ENCODE measurements around the gene NFAM1. TPM values are rescaled to one million over a fixed set of nuclear protein-coding genes. Genes with fewer than 3 reads are reported as not detected.

Gene NFAM1
- total and polyA plus RNA-seq, 2 donors: 0.79 to 1.2 TPM

DNA sequence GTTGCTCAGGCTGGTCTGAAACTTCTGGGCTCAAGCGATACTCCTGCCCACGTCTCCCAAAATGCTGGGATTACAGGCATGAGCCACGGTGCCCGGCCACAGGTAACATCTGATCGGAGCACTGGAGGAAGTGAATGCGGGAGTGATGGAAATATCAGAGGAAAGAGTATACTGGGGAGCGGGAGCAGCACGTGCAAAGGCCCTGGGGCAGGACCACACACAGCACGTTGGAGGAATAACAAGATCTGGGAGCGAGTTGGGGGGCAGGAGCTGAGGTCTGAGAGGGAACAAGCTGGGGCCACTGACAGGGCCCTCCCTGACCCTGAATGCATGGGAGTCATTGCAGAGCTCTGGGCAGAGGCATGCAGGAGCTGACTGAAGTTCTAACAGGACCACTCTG, 70.7 kb downstream of the NFAM1 start:
- no peak for DNase-seq (ENCODE audit: extremely low spot score)
- no peaks in the 10 kb centered on the region for H3K4me1 ChIP-seq (ENCODE audit: insufficient read depth)
- WGBS: 95% methylated on average over 10 of the region's 10 CpGs

DNA sequence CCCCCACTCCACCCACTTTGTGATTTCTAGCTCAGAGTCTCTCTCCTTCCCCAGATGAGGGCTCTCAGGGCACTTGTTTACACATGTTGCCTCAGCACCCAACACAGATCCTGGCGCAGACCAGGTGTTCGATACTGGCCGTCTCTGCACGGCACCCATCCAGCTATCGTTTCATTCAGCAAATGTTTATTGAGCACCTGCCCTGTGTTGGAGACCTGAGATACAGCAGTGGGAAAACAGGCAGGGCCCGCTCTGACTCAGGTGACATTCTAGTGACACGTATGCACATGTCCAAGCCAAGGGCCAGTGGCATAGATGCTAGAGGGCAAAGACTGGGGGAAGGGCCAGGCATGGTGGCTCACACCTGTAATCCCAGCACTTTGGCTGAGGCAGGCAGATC, 71.9 kb downstream of the NFAM1 start:
- Histone ChIP-seq H3K27ac (ENCODE audit: low read depth) (no peak overlapping the region), H3K4me3 (ENCODE audit: low read depth, low read length) (no peak overlapping the region), H3K4me1 (ENCODE audit: insufficient read depth) (no peaks in the 10 kb centered on the region), H3K36me3 (ENCODE audit: insufficient read depth) (no peaks in the 10 kb centered on the region)
- no peak for DNase-seq (ENCODE audit: extremely low spot score)
- 83% methylated on average over 7 of the region's 7 CpGs for WGBS

More for the DNA sequence above, 70.7 kb downstream of the NFAM1 start:
- no peak overlapping the region for H3K4me3 ChIP-seq (ENCODE audit: low read depth, low read length)
- no peak overlapping the region for H3K27ac ChIP-seq (ENCODE audit: low read depth)
- H3K36me3 ChIP-seq (ENCODE audit: insufficient read depth): no peaks in the 10 kb centered on the region

- H3K4me3 ChIP-seq (ENCODE audit: low read depth, low read length): no peak overlapping the region
- WGBS: 84% methylated on average over 16 of the region's 16 CpGs
- H3K36me3 ChIP-seq (ENCODE audit: insufficient read depth): no peaks in the 10 kb centered on the region
- H3K27ac ChIP-seq (ENCODE audit: low read depth): no peak overlapping the region
- DNase-seq (ENCODE audit: extremely low spot score): no peak
- H3K4me1 ChIP-seq (ENCODE audit: insufficient read depth): no peaks in the 10 kb centered on the region
Observed at GRCh38 chr22:42358643-42359558, 73.3 kb downstream of the NFAM1 start.

- DNase-seq (ENCODE audit: extremely low spot score): no peak
- Histone ChIP-seq H3K36me3 (ENCODE audit: insufficient read depth) (no peaks in the 10 kb centered on the region), H3K4me3 (ENCODE audit: low read depth, low read length) (no peak overlapping the region), H3K4me1 (ENCODE audit: insufficient read depth) (no peaks in the 10 kb centered on the region), H3K27ac (ENCODE audit: low read depth) (no peak overlapping the region)
- WGBS: 71% methylated on average over 8 of the region's 8 CpGs
Observed at GRCh38 chr22:42357634-42358296, 74.4 kb downstream of the NFAM1 start.

DNA sequence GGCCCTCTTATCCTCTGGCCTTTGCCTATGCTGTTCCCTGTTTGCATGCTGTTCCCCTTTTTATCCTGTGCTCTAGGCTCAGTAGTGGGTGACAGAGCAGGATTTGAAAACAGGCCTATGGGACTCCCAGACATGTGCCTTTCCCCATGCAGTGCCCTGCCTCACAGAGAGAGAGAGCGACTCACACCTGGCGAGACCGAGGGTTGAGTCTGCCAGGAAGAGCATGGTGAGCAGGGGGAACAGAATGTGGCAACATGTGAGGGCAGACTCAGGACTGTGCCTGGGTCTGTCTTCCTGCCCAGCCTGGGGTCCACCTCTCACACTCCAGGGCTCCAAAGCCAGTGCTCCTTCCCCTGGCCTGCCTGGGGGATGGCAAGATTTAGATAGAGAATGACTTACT, 75.0 kb downstream of the NFAM1 start:
- H3K27ac ChIP-seq (ENCODE audit: low read depth): no peak overlapping the region
- DNase-seq (ENCODE audit: extremely low spot score): no peak
- no peaks in the 10 kb centered on the region for H3K36me3 ChIP-seq (ENCODE audit: insufficient read depth)
- WGBS: 97% methylated on average over 3 of the region's 3 CpGs
- H3K4me3 ChIP-seq (ENCODE audit: low read depth, low read length): no peak overlapping the region
- H3K4me1 ChIP-seq (ENCODE audit: insufficient read depth): no peaks in the 10 kb centered on the region

- Histone ChIP-seq H3K27ac (ENCODE audit: low read depth) (no peak overlapping the region), H3K4me1 (ENCODE audit: insufficient read depth) (no peaks in the 10 kb centered on the region), H3K36me3 (ENCODE audit: insufficient read depth) (no peaks in the 10 kb centered on the region), H3K4me3 (ENCODE audit: low read depth, low read length) (no peak overlapping the region)
- no peak for DNase-seq (ENCODE audit: extremely low spot score)
- WGBS: 86% methylated on average over 7 of the region's 7 CpGs
Observed at GRCh38 chr22:42356533-42356932, 75.7 kb downstream of the NFAM1 start.

- WGBS: 63% methylated on average over 10 of the region's 10 CpGs
- peak; percentile 33 for DNase-seq (ENCODE audit: extremely low spot score)
- Histone ChIP-seq H3K36me3 (ENCODE audit: insufficient read depth) (no peaks in the 10 kb centered on the region), H3K27ac (ENCODE audit: low read depth) (no peak overlapping the region), H3K4me3 (ENCODE audit: low read depth, low read length) (no peak overlapping the region), H3K4me1 (ENCODE audit: insufficient read depth) (no peaks in the 10 kb centered on the region)
Observed at GRCh38 chr22:42353883-42354727, 78.1 kb downstream of the NFAM1 start.

DNA sequence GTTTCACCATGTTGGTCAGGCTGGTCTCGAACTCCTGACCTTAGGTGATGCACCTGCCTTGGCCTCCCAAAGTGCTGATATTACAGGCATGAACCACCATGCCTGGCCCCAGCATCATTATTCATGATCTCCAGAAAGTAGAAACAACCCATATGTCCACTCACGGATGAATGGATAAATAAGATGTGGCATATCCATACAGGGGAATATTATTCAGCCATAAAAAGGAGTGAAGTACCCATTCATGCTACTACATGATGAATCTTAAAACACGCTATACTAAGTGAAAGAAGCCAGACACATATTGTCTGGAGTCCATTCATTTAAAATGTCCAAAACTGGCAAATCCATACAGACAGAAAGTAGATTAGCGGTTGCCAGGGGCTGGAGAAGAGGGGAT, 81.8 kb downstream of the NFAM1 start:
- H3K4me3 ChIP-seq (ENCODE audit: low read depth, low read length): no peak overlapping the region
- no peak overlapping the region for H3K27ac ChIP-seq (ENCODE audit: low read depth)
- H3K4me1 ChIP-seq (ENCODE audit: insufficient read depth): no peaks in the 10 kb centered on the region
- no peak for DNase-seq (ENCODE audit: extremely low spot score)
- H3K36me3 ChIP-seq (ENCODE audit: insufficient read depth): no peaks in the 10 kb centered on the region
- WGBS: 93% methylated on average over 4 of the region's 4 CpGs

DNA sequence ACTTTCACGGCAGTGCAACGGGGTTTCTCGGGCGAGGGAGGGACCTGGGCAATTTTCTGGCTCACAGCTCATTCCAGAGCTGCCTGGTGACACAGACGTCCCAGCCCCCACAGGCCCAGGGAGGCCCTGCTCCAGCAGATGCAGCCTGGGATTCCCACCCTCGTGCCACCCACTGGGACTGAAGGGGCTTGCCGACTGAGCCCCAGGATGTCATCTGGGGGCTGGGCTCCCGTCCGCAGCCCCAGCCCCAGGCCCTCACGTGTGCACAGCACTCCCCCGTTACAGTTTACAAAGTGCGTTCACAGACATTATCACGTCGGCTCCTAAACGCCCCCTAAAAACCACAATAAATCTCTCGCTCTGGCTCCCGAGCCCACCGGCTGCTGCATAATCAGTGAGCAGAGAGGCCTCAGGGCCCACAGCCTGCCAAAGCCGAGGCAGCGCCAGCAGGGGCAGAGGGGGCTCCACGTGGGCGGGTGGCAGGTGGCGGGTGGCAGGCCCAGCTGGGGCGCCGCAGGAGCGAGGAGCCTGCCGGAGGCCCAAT, 84.8 kb downstream of the NFAM1 start:
- Histone ChIP-seq H3K4me3 (ENCODE audit: low read depth, low read length) (no peak overlapping the region), H3K27ac (ENCODE audit: low read depth) (no peak overlapping the region), H3K4me1 (ENCODE audit: insufficient read depth) (no peaks in the 10 kb centered on the region), H3K36me3 (ENCODE audit: insufficient read depth) (no peaks in the 10 kb centered on the region)
- DNase-seq (ENCODE audit: extremely low spot score): no peak
- 63% methylated on average over 27 of the region's 27 CpGs for WGBS

DNA sequence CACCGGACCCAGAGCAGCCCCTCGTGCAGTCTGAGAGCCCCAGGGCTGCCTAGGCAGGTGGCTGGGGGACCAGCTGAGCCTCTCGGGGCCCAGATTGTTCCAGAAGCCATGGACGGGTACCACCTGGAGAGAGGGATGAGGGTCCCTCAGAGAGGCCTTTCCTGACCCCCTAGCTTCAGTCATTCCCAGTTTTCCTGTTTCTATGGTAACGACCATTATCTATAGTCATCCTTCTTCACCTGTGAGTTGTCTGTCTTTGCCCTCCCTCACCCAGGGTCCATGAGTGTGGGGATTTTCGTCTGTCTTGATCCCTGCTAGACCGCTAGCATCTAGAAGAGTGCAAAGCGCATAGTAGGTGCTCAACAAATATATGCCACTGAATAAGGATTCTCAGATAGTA, 85.5 kb downstream of the NFAM1 start:
- WGBS: 83% methylated on average over 8 of the region's 8 CpGs
- no peak for DNase-seq (ENCODE audit: extremely low spot score)

DNA sequence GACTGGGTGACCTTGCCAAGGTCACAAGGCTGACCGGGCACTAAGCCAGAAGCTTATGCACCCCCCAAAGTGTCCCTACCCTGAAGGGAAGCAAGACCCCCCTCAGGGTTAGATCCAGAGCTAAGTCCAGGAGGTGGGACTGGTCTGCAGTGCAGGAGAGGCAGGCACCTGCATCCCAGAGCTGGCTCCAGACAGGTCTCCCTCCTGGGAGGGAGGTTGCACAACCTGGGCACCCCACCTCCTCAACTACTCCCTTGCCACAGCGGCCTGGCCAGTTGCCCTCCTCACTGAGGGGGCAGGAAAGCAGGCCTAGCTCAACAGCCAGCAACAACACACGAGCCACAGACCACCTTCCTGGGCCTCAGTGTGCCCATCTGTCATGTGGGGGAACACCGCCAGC, 86.7 kb downstream of the NFAM1 start:
- 81% methylated on average over 4 of the region's 4 CpGs for WGBS
- Histone ChIP-seq H3K4me1 (ENCODE audit: insufficient read depth) (no peaks in the 10 kb centered on the region), H3K36me3 (ENCODE audit: insufficient read depth) (no peaks in the 10 kb centered on the region), H3K27ac (ENCODE audit: low read depth) (no peak overlapping the region), H3K4me3 (ENCODE audit: low read depth, low read length) (no peak overlapping the region)
- no peak for DNase-seq (ENCODE audit: extremely low spot score)

More for the DNA sequence above, 85.5 kb downstream of the NFAM1 start:
- no peaks in the 10 kb centered on the region for H3K4me1 ChIP-seq (ENCODE audit: insufficient read depth)
- no peak overlapping the region for H3K27ac ChIP-seq (ENCODE audit: low read depth)
- H3K4me3 ChIP-seq (ENCODE audit: low read depth, low read length): no peak overlapping the region
- no peaks in the 10 kb centered on the region for H3K36me3 ChIP-seq (ENCODE audit: insufficient read depth)

DNA sequence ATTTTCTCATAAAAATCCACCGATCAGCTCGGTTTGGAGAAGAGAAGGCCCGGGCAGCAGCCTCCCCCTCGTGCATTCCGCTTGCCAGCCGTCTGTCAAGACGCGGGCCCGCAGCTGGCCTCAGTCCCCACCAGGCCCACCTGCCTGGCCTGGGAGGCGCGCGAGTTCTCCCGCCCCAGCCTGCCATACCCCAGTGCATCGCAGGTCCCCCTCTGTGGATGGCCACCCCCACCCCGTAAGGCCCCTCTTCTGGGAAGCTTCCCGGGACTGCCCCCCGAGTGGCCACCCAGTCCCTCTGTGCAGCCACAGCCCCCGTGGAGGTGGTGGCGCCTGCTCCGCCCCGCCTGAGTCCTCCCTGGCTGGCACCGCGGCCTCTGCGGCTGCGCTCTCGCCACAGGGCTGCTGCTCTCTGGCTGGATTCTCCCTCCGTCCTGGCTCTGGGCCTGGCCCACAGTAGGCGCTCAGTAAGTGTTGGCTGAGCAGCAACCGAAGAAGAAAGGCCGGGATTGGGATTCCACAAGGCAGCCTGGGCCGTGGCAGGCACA, 87.8 kb downstream of the NFAM1 start:
- H3K36me3 ChIP-seq (ENCODE audit: insufficient read depth): no peaks in the 10 kb centered on the region
- no peak for DNase-seq (ENCODE audit: extremely low spot score)
- no peak overlapping the region for H3K27ac ChIP-seq (ENCODE audit: low read depth)
- no peak overlapping the region for H3K4me3 ChIP-seq (ENCODE audit: low read depth, low read length)
- no peaks in the 10 kb centered on the region for H3K4me1 ChIP-seq (ENCODE audit: insufficient read depth)
- WGBS: 23% methylated on average over 31 of the region's 31 CpGs

DNA sequence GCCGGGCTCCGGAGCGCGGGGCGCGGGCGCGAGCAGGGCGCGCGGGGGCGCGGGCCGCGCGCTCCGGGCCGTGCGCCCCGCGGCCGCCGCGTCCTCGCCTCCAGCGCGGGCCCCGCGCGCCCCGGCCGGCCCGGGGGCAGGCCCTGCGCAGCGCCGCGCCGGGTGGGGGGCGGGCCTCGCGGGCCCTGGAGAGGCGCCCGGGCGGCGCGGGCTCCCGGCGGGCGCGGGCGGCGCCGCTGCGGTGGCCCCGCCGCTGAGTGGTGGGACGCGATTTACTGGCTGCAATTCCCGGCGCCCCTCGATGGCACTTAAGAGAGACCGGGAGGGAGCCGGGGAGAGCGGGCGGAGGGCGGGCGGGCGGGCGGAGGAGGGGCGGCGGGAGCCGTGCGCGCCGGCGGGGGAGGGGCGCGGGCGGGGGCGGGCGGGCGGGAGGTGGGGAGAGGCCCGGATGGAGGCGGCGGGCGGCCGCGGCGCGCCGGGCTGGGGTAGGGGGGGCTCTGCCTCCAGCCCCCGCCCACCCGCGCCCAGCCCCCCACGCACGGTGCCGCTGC, 88.6 kb downstream of the NFAM1 start:
- no peak for DNase-seq (ENCODE audit: extremely low spot score)
- Histone ChIP-seq H3K27ac (ENCODE audit: low read depth) (no peak overlapping the region), H3K36me3 (ENCODE audit: insufficient read depth) (no peaks in the 10 kb centered on the region), H3K4me3 (ENCODE audit: low read depth, low read length) (peak overlapping the region; percentile 63), H3K4me1 (ENCODE audit: insufficient read depth) (no peaks in the 10 kb centered on the region)
- under 1% methylated on average over 74 of the region's 97 CpGs for WGBS

Data from urinary bladder (tissue), 4 donors.